ENCODE results near the gene PLB1. TPM values are rescaled to one million over a fixed set of nuclear protein-coding genes. Genes with fewer than 3 reads are reported as not detected.

Gene PLB1
- total RNA-seq, 1 donor from 2014 or later = 3.2 TPM

GRCh38 chr2:28602136-28602660 lies 106.3 kb downstream of the PLB1 start:
- no peaks in the 10 kb centered on the region for H3K9me3 Mint-ChIP-seq (ENCODE audit: unreplicated experiment)
- DNase-seq (ENCODE audit: low spot score) = no peak
- peaks cover 11% of the 10 kb centered on the region for H3K4me1 Mint-ChIP-seq (ENCODE audit: unreplicated experiment)
- no peak for TF ChIP-seq CTCF (IDR thresholded peaks at IDR 0.05; ENCODE audit: unreplicated experiment)
- H3K27me3 Mint-ChIP-seq (ENCODE audit: unreplicated experiment) = peaks cover 11% of the 10 kb centered on the region
- H3K27ac Mint-ChIP-seq (ENCODE audit: unreplicated experiment) = no peak overlapping the region
- H3K4me3 Mint-ChIP-seq (ENCODE audit: unreplicated experiment) = no peak overlapping the region
- peaks cover 3% of the 10 kb centered on the region for H3K36me3 Mint-ChIP-seq (ENCODE audit: low read depth, unreplicated experiment)

- peaks cover 11% of the 10 kb centered on the region for H3K27me3 Mint-ChIP-seq (ENCODE audit: unreplicated experiment)
- no peak overlapping the region for H3K4me3 Mint-ChIP-seq (ENCODE audit: unreplicated experiment)
- H3K9me3 Mint-ChIP-seq (ENCODE audit: unreplicated experiment) = no peaks in the 10 kb centered on the region
Measured at GRCh38 chr2:28602751-28603639, 107.1 kb downstream of the PLB1 start.

GRCh38 chr2:28603821-28604220 lies 108.0 kb downstream of the PLB1 start:
- peaks cover 3% of the 10 kb centered on the region for H3K36me3 Mint-ChIP-seq (ENCODE audit: low read depth, unreplicated experiment)
- no peak for DNase-seq (ENCODE audit: low spot score)
- no peak overlapping the region for H3K27ac Mint-ChIP-seq (ENCODE audit: unreplicated experiment)
- peaks cover 24% of the 10 kb centered on the region for H3K4me1 Mint-ChIP-seq (ENCODE audit: unreplicated experiment)
- no peaks in the 10 kb centered on the region for H3K9me3 Mint-ChIP-seq (ENCODE audit: unreplicated experiment)
- no peak overlapping the region for H3K4me3 Mint-ChIP-seq (ENCODE audit: unreplicated experiment)
- TF ChIP-seq CTCF (IDR thresholded peaks at IDR 0.05; ENCODE audit: unreplicated experiment) = no peak
- peaks cover 12% of the 10 kb centered on the region for H3K27me3 Mint-ChIP-seq (ENCODE audit: unreplicated experiment)

More at GRCh38 chr2:28602751-28603639, 107.1 kb downstream of the PLB1 start:
- DNase-seq (ENCODE audit: low spot score) = no peak
- no peak for TF ChIP-seq CTCF (IDR thresholded peaks at IDR 0.05; ENCODE audit: unreplicated experiment)
- H3K36me3 Mint-ChIP-seq (ENCODE audit: low read depth, unreplicated experiment) = peaks cover 3% of the 10 kb centered on the region
- peaks cover 18% of the 10 kb centered on the region for H3K4me1 Mint-ChIP-seq (ENCODE audit: unreplicated experiment)
- H3K27ac Mint-ChIP-seq (ENCODE audit: unreplicated experiment) = no peak overlapping the region

GRCh38 chr2:28604284-28604843 lies 108.5 kb downstream of the PLB1 start:
- TF ChIP-seq CTCF (IDR thresholded peaks at IDR 0.05; ENCODE audit: unreplicated experiment) = no peak
- Mint-ChIP-seq H3K9me3 (ENCODE audit: unreplicated experiment) (no peaks in the 10 kb centered on the region), H3K27me3 (ENCODE audit: unreplicated experiment) (peaks cover 12% of the 10 kb centered on the region), H3K27ac (ENCODE audit: unreplicated experiment) (no peak overlapping the region), H3K36me3 (ENCODE audit: low read depth, unreplicated experiment) (peaks cover 3% of the 10 kb centered on the region), H3K4me3 (ENCODE audit: unreplicated experiment) (no peak overlapping the region), H3K4me1 (ENCODE audit: unreplicated experiment) (peaks cover 29% of the 10 kb centered on the region)
- no peak for DNase-seq (ENCODE audit: low spot score)
